Left renal pelvis (tissue), 4 donors: Measurements from ENCODE around the gene TNFAIP2. TPM values are rescaled to one million over a fixed set of nuclear protein-coding genes. Genes with fewer than 3 reads are reported as not detected.

ENCODE experiments used
- DNase-seq, 4 donors: peaks; one replicate each; pipeline ENCODE4 v3.0.0-alpha.2; 2013; ENCODE audit warnings: low read depth in 4 of 4, low spot score in 3 of 4
- polyA plus RNA-seq, 4 donors: library from polyadenylated mRNA; unstranded; fragments of 120-200 nt; gene quantifications; one replicate each; pipeline ENCODE4 v1.2.1, GENCODE V29; 2013; ENCODE audit not compliant: insufficient read length in 4 of 4

TNFAIP2 gene
- polyA plus RNA-seq, 4 donors: 31.7 to 52.7 (median 44.7) TPM

DNA sequence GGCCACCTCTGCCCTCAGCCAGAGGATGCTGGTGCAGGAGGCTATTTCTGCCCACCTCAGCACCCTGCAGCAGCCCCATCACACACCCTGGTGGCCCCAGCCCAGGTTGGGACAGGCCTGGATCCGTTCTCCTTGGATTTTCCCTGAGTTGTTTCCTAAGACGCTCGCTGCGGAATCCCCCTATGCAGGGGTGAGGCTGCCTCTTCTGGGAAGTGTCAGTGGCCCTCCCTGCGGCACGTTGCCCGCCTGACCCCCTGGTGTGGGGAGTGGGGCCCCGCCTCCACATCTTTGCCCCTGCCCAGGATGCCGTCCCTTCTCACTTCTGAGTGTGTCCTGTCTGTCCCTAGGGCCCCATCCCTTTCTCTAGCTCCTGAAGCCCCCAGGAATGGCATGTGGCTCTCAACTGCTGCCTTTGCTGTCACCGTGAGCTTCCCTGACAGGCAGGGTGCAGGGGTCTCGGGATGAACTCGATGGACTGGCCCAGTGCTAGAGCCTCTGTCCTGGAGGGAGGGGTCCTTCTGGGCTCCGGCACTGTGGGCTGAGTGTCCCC lies 29.3 kb upstream of the TNFAIP2 start:
- DNase-seq: no peak

- no peak for DNase-seq
Observed at GRCh38 chr14:103094406-103095209, 28.7 kb upstream of the TNFAIP2 start, which contains the start of gene EXOC3L4. Gene EXOC3L4 (plus strand): TSS chr14:103094725. CDS start chr14:103100220, 5,495 bp downstream.

GRCh38 chr14:103095210-103095778 lies 28.0 kb upstream of the TNFAIP2 start:
- DNase-seq: no peak

DNA sequence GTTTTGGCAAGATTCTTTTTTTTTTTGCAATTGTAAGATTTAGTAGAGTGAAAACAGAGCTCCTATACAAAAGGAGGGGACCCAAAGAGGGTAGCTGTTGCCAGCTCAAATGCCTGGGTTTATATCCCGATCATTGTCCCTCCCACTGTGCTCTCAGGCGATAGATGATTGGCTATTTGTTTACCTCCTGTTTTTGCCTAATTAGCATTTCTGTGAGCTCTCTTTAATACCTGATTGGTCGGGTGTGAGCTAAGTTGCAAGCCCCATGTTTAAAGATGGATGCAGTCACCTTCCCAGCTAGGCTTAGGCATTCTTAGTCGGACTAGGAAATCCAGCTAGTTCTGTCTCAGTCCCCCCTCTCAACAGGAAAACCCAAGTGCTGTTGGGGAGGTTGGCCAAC lies 26.9 kb upstream of the TNFAIP2 start:
- no peak for DNase-seq

- DNase-seq: no peak
Observed at GRCh38 chr14:103097244-103097993, 25.8 kb upstream of the TNFAIP2 start.

- no peak for DNase-seq
Observed at GRCh38 chr14:103097994-103098957, 25.0 kb upstream of the TNFAIP2 start.

DNA sequence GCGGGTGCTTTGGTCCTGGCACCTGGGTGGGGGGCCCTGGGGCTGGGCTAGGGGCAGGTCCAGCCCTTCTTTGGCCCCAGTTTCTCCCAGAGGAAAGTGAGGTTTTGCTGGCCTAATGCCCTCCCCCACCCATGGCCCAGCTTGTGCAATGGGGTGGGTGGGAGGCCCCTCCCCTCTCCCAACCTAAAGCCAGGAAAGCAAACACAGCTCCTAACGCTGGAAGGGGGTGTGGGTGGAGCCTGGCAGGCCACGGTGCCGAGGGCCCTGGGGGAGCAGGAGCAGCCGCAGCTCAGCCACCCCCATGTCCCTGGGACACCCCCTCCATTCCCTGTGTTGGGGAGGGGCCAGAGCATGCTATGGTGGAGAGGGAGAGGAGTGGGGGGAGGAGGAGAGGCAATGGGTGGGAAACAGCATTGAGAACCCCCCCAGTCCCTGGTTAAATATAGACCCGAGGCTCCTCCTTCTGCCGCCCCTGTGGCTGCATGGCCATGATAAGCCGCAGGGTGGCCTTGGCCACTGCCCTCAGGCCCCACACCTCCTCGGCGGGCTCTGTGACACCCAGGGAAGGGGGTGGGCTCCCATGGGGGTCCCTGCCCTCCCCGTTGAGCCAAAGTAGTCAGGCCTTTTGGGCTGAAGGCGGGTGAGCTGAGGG lies 24.1 kb upstream of the TNFAIP2 start:
- DNase-seq: no peak

DNA sequence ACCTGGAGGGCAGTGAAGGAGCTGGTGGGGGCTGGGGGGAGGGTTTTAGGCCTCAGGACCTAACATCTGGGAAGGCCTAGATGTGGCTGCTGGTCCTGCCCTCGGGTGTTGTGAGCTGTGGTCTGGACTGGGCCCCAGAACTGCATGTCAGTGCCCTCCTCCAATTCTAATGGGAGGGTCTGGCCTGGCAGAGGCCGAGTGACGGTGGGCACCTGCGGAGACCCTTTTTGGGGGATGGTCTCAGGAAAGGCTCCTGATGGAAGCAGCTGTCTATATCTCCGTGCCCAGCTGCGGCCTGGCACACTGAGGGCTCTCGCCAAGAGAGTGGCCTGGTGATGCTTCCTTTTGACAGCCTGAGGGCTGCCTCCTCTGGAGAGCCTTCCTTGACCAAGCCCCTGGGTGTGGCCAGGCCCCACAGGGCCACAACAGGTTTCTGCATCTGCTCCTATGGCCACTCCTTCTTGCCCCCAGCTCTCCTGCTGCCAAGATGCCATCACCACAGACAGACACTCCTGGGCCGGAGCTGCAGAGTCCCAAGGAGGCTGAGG lies 23.5 kb upstream of the TNFAIP2 start:
- no peak for DNase-seq

GRCh38 chr14:103100281-103101121 lies 22.8 kb upstream of the TNFAIP2 start:
- no peak for DNase-seq

DNA sequence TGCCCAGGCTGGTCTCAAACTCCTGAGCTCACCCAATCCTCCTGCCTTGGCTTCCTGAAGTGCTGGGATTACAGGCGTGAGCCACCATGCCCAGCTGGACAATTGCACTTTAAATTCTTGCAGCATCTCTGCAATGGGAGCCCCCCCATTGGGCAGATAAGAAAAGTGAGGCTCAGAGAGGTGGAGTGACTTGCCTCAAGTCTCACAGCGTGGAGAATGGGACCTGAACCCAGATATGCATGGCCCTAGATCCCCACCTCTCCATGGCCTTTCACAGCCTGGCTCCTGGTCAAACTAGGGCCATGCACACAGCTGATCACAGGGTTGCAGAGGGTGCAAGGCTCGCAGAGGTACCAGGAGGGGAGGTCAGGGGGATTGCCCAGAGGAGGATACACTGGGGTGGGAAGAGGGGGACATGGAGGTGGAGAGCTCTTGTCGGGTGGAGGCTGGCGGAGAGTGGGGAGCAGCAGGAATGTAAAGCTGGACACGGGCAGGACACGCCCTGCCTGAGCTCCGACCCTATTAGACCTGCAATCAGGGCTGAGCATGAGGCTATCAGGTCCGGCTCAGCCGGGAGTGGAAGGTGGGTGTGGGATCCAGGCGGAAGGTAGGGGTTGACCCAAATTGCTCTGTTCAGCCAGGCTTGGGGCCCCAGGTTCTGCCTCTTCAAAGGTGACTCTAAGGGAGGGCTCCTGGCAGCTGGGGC lies 21.9 kb upstream of the TNFAIP2 start:
- no peak for DNase-seq

GRCh38 chr14:103101963-103102688 lies 21.1 kb upstream of the TNFAIP2 start:
- no peak for DNase-seq

- no peak for DNase-seq
Observed at GRCh38 chr14:103102689-103103260, 20.5 kb upstream of the TNFAIP2 start.

DNA sequence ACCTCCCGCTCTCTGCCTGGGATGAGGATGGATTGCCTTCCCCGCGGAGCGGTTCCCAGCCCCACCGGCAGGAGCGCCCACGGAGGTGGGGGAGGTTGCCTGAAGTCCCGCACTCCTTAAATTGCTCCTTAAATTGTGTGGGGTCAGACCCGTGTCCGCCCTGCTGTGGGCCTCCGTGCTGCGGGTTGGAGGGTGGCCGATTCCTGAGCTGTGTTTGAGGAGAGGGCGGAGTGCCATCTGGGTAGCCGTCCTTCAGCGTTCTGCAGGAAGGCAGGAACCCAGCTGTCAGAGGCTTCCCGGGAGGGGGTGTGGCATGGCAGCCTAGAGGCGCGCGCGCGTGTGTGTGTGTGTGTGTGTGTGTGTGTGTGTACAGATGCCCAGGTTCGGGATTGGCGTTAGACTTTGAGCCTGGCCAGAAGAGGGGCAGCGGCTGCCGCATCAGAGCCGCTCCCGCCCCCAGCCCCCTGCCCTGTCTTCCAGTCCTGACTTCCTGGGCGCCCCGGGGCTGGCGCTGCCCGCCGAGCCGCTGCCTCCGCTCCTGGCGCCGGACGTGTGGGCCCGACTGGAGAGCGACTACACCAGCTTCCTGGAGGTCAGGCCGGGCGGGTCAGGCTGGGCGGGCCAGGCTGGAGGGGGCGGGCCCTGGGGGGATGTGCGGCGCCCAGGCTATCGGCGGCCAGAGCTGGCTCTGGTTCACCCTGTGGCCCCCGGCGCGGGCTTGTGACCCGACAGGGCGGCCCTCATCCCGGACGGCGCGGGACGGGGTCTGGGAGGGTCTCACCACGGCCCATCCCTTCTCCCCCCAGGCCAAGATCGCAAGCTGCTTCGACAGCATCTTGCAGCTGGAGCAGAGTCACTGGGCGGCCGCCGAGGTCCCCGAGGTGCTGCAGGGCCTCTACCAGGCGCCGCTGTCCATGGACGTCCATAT lies 19.5 kb upstream of the TNFAIP2 start:
- DNase-seq: no peak

GRCh38 chr14:103104389-103104653 lies 18.9 kb upstream of the TNFAIP2 start:
- DNase-seq: no peak

GRCh38 chr14:103104654-103105452 lies 18.4 kb upstream of the TNFAIP2 start:
- no peak for DNase-seq
